ENCODE measurements around the gene NLRP8. TPM values are rescaled to one million over a fixed set of nuclear protein-coding genes. Genes with fewer than 3 reads are reported as not detected.

The NLRP8 gene
- not detected in 2 replicates for total RNA-seq (2021)
- not detected for Bru-seq, nascent RNA
- not detected for BruChase-seq, experiment 1, labeled RNA remaining after a 2-hour chase
- not detected for BruChase-seq, experiment 2, labeled RNA remaining after a 6-hour chase
- long read RNA-seq: 0 reads

- ChIA-PET CTCF (no interaction called here), POLR2A (ENCODE audit: low non-redundant PET) (no interaction called here)
- intact Hi-C loops (cut with micrococcal nuclease; ENCODE audit: unreplicated experiment): no loop called here
- DNase-seq (ENCODE audit: low spot score): no peak
- Histone ChIP-seq H3K27me3 (replicated peaks; ENCODE audit: insufficient read depth, low read depth, low read length, poor library complexity) (no peaks in the 10 kb centered on the region), H3K4me3 (ENCODE audit: low read depth, low read length, poor library complexity, severe bottlenecking) (no peak within 1 kb of the TSS), H3K9me3 (ENCODE audit: low read depth, low read length, poor library complexity, severe bottlenecking) (no peaks in the 10 kb centered on the region), H3K4me1 (ENCODE audit: insufficient read depth, low read length, poor library complexity, severe bottlenecking) (no peaks in the 10 kb centered on the region), H3K27ac (ENCODE audit: low read depth, low read length, poor library complexity, severe bottlenecking) (no peak within 1 kb of the TSS), H3K36me3 (ENCODE audit: insufficient read depth, low read length, poor library complexity, severe bottlenecking) (no peaks in the 10 kb centered on the region)
- no peak for TF ChIP-seq CTCF (conservative IDR thresholded peaks at IDR 0.05; ENCODE audit: low read depth, low read length)
- TF ChIP-seq EZH2 (IDR thresholded peaks at IDR 0.05; ENCODE audit: borderline replicate concordance, low read depth, low read length, poor library complexity, severe bottlenecking): no peak
- BruUV-seq (replicated peaks): no TSS peak
Measured at GRCh38 chr19:55947532-55947931, at the start of gene NLRP8. Gene NLRP8 (plus strand): TSS chr19:55947832.

GRCh38 chr19:55898911-55899310 lies 48.7 kb upstream of the NLRP8 start:
- Histone ChIP-seq H3K27me3 (replicated peaks; ENCODE audit: insufficient read depth, low read depth, low read length, poor library complexity) (peaks cover 6% of the 10 kb centered on the region), H3K36me3 (ENCODE audit: insufficient read depth, low read length, poor library complexity, severe bottlenecking) (no peaks in the 10 kb centered on the region), H3K9me3 (ENCODE audit: low read depth, low read length, poor library complexity, severe bottlenecking) (no peaks in the 10 kb centered on the region), H3K4me3 (ENCODE audit: low read depth, low read length, poor library complexity, severe bottlenecking) (no peak overlapping the region), H3K4me1 (ENCODE audit: insufficient read depth, low read length, poor library complexity, severe bottlenecking) (no peaks in the 10 kb centered on the region), H3K27ac (ENCODE audit: low read depth, low read length, poor library complexity, severe bottlenecking) (no peak overlapping the region)
- no peak for DNase-seq (ENCODE audit: low spot score)
- TF ChIP-seq EZH2 (IDR thresholded peaks at IDR 0.05; ENCODE audit: borderline replicate concordance, low read depth, low read length, poor library complexity, severe bottlenecking) (no peak), CTCF (conservative IDR thresholded peaks at IDR 0.05; ENCODE audit: low read depth, low read length) (no peak)
- ChIA-PET POLR2A (ENCODE audit: low non-redundant PET) (no interaction called here), CTCF (no interaction called here)
- intact Hi-C loops (cut with micrococcal nuclease; ENCODE audit: unreplicated experiment): no loop called here
- BruUV-seq (replicated peaks): no TSS peak

- ChIA-PET POLR2A (ENCODE audit: low non-redundant PET) (no interaction called here), CTCF (no interaction called here)
- no peak overlapping the region for H3K4me3 ChIP-seq (ENCODE audit: low read depth, low read length, poor library complexity, severe bottlenecking)
- intact Hi-C loops (cut with micrococcal nuclease; ENCODE audit: unreplicated experiment): no loop called here
- no peaks in the 10 kb centered on the region for H3K4me1 ChIP-seq (ENCODE audit: insufficient read depth, low read length, poor library complexity, severe bottlenecking)
- no peak overlapping the region for H3K27ac ChIP-seq (ENCODE audit: low read depth, low read length, poor library complexity, severe bottlenecking)
- no peaks in the 10 kb centered on the region for H3K36me3 ChIP-seq (ENCODE audit: insufficient read depth, low read length, poor library complexity, severe bottlenecking)
- DNase-seq (ENCODE audit: low spot score): no peak
- H3K27me3 ChIP-seq (replicated peaks; ENCODE audit: insufficient read depth, low read depth, low read length, poor library complexity): peaks cover 6% of the 10 kb centered on the region
- no peaks in the 10 kb centered on the region for H3K9me3 ChIP-seq (ENCODE audit: low read depth, low read length, poor library complexity, severe bottlenecking)
- BruUV-seq (replicated peaks): no TSS peak
- no peak for TF ChIP-seq CTCF (conservative IDR thresholded peaks at IDR 0.05; ENCODE audit: low read depth, low read length)
Measured at GRCh38 chr19:55901369-55902079, 46.1 kb upstream of the NLRP8 start.
